ENCODE measurements around the gene HYAL4. TPM values are rescaled to one million over a fixed set of nuclear protein-coding genes. Genes with fewer than 3 reads are reported as not detected.

Gene HYAL4
- total and polyA plus RNA-seq, 2 donors (not counting 1 experiment from before 2014, with no cell fraction given): 0.42 TPM; not detected in 1

GRCh38 chr7:123901101-123901500 is 56.1 kb downstream of the HYAL4 start:
- Histone ChIP-seq H3K4me3 (ENCODE audit: control extremely low read depth in 1 of 5, extremely low read depth in 1 of 5, insufficient read depth in 1 of 5, low read depth in 2 of 5, low read length in 4 of 5) (no peak overlapping the region), H3K27me3 (replicated peaks in 1 of 4; ENCODE audit: control extremely low read depth in 1 of 4, control insufficient read depth in 3 of 4, insufficient read depth in 4 of 4, low read length in 3 of 4) (no peaks in the 10 kb centered on the region), H3K4me2 (replicated peaks; ENCODE audit: low read depth, low read length, poor library complexity, severe bottlenecking) (no peak overlapping the region), H2AFZ (ENCODE audit: insufficient read depth, low read depth, low read length, poor library complexity, severe bottlenecking) (no peak overlapping the region), H3K9ac (ENCODE audit: low read length) (no peak overlapping the region), H3K36me3 (replicated peaks in 1 of 2; ENCODE audit: control extremely low read depth in 1 of 2, control insufficient read depth in 1 of 2, extremely low read depth in 1 of 2, insufficient read depth in 2 of 2, low read length in 1 of 2) (no peaks in the 10 kb centered on the region), H3K27ac (ENCODE audit: low read length in 2 of 2) (no peak overlapping the region), H3K4me1 (ENCODE audit: control insufficient read depth in 2 of 2, insufficient read depth in 2 of 2, low read length in 2 of 2) (no peaks in the 10 kb centered on the region), H3K79me2 (ENCODE audit: control insufficient read depth, insufficient read depth, low read length) (no peaks in the 10 kb centered on the region), H4K20me1 (ENCODE audit: control insufficient read depth, insufficient read depth, low read length, poor library complexity, severe bottlenecking) (no peaks in the 10 kb centered on the region), H3K9me3 (ENCODE audit: control extremely low read depth in 1 of 3, control insufficient read depth in 2 of 3, insufficient read depth in 1 of 3, low read length in 2 of 3) (peaks cover 0 to 7% (median 0%) of the 10 kb centered on the region in 3 donors)
- no CpG with 5 or more reads among the region's 1 CpG for WGBS (ENCODE audit: insufficient coverage)
- TF ChIP-seq EZH2 (IDR thresholded peaks at IDR 0.05; ENCODE audit: borderline replicate concordance, insufficient read depth, low read depth, low read length, poor library complexity, severe bottlenecking): no peak
- TF ChIP-seq, protein P1, sequence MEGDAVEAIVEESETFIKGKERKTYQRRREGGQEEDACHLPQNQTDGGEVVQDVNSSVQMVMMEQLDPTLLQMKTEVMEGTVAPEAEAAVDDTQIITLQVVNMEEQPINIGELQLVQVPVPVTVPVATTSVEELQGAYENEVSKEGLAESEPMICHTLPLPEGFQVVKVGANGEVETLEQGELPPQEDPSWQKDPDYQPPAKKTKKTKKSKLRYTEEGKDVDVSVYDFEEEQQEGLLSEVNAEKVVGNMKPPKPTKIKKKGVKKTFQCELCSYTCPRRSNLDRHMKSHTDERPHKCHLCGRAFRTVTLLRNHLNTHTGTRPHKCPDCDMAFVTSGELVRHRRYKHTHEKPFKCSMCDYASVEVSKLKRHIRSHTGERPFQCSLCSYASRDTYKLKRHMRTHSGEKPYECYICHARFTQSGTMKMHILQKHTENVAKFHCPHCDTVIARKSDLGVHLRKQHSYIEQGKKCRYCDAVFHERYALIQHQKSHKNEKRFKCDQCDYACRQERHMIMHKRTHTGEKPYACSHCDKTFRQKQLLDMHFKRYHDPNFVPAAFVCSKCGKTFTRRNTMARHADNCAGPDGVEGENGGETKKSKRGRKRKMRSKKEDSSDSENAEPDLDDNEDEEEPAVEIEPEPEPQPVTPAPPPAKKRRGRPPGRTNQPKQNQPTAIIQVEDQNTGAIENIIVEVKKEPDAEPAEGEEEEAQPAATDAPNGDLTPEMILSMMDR (IDR thresholded peaks at IDR 0.05): no peak
- no peak for ATAC-seq (ENCODE audit: low read depth)
- CTCF ChIA-PET: no interaction called here
- Mint-ChIP-seq H3K4me3 (no peak overlapping the region), H3K4me1 (no peaks in the 10 kb centered on the region), H3K27ac (no peak overlapping the region), H3K27me3 (no peaks in the 10 kb centered on the region), H3K9me3 (ENCODE audit: insufficient read depth) (peaks cover 3% of the 10 kb centered on the region)
- POLR2A ChIA-PET: no interaction called here
- intact Hi-C loops (cut with micrococcal nuclease): no loop called here
- DNase-seq: no peak

DNA sequence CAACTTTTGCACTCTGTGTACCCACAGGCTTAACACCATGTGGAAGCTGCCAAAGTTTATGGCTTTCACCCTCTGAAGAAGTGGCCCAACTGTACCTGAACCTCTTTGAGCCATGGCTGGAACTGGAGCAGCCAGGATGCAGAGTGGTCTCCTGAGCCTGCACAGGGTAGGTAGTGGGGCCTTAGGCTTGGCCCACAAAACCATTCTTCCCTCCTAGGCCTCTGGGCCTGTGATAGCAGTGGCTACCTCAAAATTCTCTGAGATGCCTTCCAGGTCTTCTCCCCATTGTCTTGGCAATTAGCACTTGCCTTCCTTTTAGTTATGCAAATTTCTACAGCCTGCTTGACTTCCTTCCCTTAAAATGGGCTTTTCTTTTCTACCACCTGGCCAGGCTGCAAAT is 60.7 kb downstream of the HYAL4 start:
- no peaks in the 10 kb centered on the region for H3K27me3 Mint-ChIP-seq
- POLR2A ChIA-PET: no interaction called here
- intact Hi-C loops (cut with micrococcal nuclease): no loop called here

More for the DNA sequence above, 60.7 kb downstream of the HYAL4 start:
- H3K9me3 ChIP-seq (ENCODE audit: control extremely low read depth in 1 of 3, control insufficient read depth in 2 of 3, insufficient read depth in 1 of 3, low read length in 2 of 3): peaks cover 0 to 7% (median 0%) of the 10 kb centered on the region in 3 donors
- CTCF ChIA-PET: no interaction called here
- Mint-ChIP-seq H3K9me3 (ENCODE audit: insufficient read depth) (peaks cover 4% of the 10 kb centered on the region), H3K4me1 (no peaks in the 10 kb centered on the region), H3K27ac (no peak overlapping the region), H3K4me3 (no peak overlapping the region)
- no peak overlapping the region for H3K27ac ChIP-seq (ENCODE audit: low read length in 2 of 2)
- H3K4me3 ChIP-seq (ENCODE audit: control extremely low read depth in 1 of 5, extremely low read depth in 1 of 5, insufficient read depth in 1 of 5, low read depth in 2 of 5, low read length in 4 of 5): no peak overlapping the region
- H3K36me3 ChIP-seq (replicated peaks in 1 of 2; ENCODE audit: control extremely low read depth in 1 of 2, control insufficient read depth in 1 of 2, extremely low read depth in 1 of 2, insufficient read depth in 2 of 2, low read length in 1 of 2): no peaks in the 10 kb centered on the region
- ATAC-seq (ENCODE audit: low read depth) (no peak), DNase-seq (no peak)
- no peaks in the 10 kb centered on the region for H3K79me2 ChIP-seq (ENCODE audit: control insufficient read depth, insufficient read depth, low read length)
- TF ChIP-seq, protein P1 (IDR thresholded peaks at IDR 0.05): no peak
- no peak for TF ChIP-seq EZH2 (IDR thresholded peaks at IDR 0.05; ENCODE audit: borderline replicate concordance, insufficient read depth, low read depth, low read length, poor library complexity, severe bottlenecking)
- H3K4me2 ChIP-seq (replicated peaks; ENCODE audit: low read depth, low read length, poor library complexity, severe bottlenecking): no peak overlapping the region
- H4K20me1 ChIP-seq (ENCODE audit: control insufficient read depth, insufficient read depth, low read length, poor library complexity, severe bottlenecking): no peaks in the 10 kb centered on the region
- no peaks in the 10 kb centered on the region for H3K4me1 ChIP-seq (ENCODE audit: control insufficient read depth in 2 of 2, insufficient read depth in 2 of 2, low read length in 2 of 2)
- no peaks in the 10 kb centered on the region for H3K27me3 ChIP-seq (replicated peaks in 1 of 4; ENCODE audit: control extremely low read depth in 1 of 4, control insufficient read depth in 3 of 4, insufficient read depth in 4 of 4, low read length in 3 of 4)
- H2AFZ ChIP-seq (ENCODE audit: insufficient read depth, low read depth, low read length, poor library complexity, severe bottlenecking): no peak overlapping the region
- no peak overlapping the region for H3K9ac ChIP-seq (ENCODE audit: low read length)
